Neural crest cell (in vitro differentiated cells): ENCODE results near the gene CCDC13. TPM values are rescaled to one million over a fixed set of nuclear protein-coding genes. Genes with fewer than 3 reads are reported as not detected.
A peak's percentile ranks its signal among the peaks of the same experiment; 100 is the strongest.

ENCODE experiments used
- DNase-seq: peaks from one replicate; pipeline ENCODE4 v3.0.0; 2021; ENCODE audit warnings: low read depth, mixed read lengths, low spot score
- H3K27ac Mint-ChIP-seq: one replicate; pipeline ENCODE4 v1.8.0; 2021; ENCODE audit warnings: mild to moderate bottlenecking, mixed read lengths; ENCODE audit not compliant: unreplicated experiment
- H3K27me3 Mint-ChIP-seq: 2 replicates; pipeline ENCODE4 v1.8.0; 2021; ENCODE audit warnings: low read depth, mild to moderate bottlenecking, mixed read lengths
- H3K36me3 Mint-ChIP-seq: 2 replicates; pipeline ENCODE4 v1.8.0; 2021; ENCODE audit warnings: low read depth, mild to moderate bottlenecking, mixed read lengths
- H3K4me1 Mint-ChIP-seq: 2 replicates; pipeline ENCODE4 v1.8.0; 2021; ENCODE audit warnings: mixed read lengths
- H3K4me3 Mint-ChIP-seq: one replicate; pipeline ENCODE4 v1.8.0; 2021; ENCODE audit warnings: mild to moderate bottlenecking, mixed read lengths
- H3K9me3 Mint-ChIP-seq: 2 replicates; pipeline ENCODE4 v1.8.0; 2021; ENCODE audit warnings: mixed read lengths
- total RNA-seq: library from RNA; stranded (reverse); gene quantifications from 2 replicates; pipeline ENCODE4 v1.2.1, GENCODE V29; 2021
- TF ChIP-seq, protein P1 (sequence below): fragments of 200-600 bp; sonication (generic); conservative IDR thresholded peaks from 2 replicates; pipeline ENCODE4 v1.5.0; 2021; ENCODE audit warnings: antibody characterized with exemption, mild to moderate bottlenecking

CCDC13 gene
- total RNA-seq, 1 donor from 2014 or later, result 2.0 TPM

- no peaks in the 10 kb centered on the region for H3K9me3 Mint-ChIP-seq
- H3K27me3 Mint-ChIP-seq, result no peaks in the 10 kb centered on the region
- DNase-seq, result no peak
- TF ChIP-seq, protein P1, sequence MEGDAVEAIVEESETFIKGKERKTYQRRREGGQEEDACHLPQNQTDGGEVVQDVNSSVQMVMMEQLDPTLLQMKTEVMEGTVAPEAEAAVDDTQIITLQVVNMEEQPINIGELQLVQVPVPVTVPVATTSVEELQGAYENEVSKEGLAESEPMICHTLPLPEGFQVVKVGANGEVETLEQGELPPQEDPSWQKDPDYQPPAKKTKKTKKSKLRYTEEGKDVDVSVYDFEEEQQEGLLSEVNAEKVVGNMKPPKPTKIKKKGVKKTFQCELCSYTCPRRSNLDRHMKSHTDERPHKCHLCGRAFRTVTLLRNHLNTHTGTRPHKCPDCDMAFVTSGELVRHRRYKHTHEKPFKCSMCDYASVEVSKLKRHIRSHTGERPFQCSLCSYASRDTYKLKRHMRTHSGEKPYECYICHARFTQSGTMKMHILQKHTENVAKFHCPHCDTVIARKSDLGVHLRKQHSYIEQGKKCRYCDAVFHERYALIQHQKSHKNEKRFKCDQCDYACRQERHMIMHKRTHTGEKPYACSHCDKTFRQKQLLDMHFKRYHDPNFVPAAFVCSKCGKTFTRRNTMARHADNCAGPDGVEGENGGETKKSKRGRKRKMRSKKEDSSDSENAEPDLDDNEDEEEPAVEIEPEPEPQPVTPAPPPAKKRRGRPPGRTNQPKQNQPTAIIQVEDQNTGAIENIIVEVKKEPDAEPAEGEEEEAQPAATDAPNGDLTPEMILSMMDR, result no peak
- H3K4me1 Mint-ChIP-seq, result peaks cover 6% of the 10 kb centered on the region
- no peak overlapping the region for H3K4me3 Mint-ChIP-seq
- H3K27ac Mint-ChIP-seq, result no peak overlapping the region
- no peaks in the 10 kb centered on the region for H3K36me3 Mint-ChIP-seq
Observed at GRCh38 chr3:42751609-42752008, 21.4 kb downstream of the CCDC13 start.

DNA sequence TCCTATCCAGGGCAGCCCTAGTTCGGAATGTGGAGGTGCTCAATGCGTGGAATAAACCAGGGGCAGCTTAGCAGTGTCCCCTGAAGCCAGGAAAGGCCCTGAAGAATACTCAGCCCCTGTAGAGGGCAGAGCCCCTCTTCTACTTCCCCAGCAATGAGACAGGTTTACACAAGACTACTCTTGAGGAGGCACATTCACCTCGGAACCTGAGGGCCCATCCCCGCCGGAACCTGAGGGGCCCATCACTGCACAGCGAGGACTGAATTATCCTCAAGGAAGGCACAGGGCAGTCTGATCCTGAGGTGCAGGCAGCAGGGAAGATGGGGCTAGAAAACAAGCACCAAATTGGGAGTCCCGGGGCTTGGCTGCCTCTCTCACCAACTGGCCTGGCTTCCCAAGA is 22.2 kb downstream of the CCDC13 start:
- no peak for DNase-seq
- no peak overlapping the region for H3K27ac Mint-ChIP-seq
- TF ChIP-seq, protein P1, result no peak
- H3K4me1 Mint-ChIP-seq, result peaks cover 5% of the 10 kb centered on the region
- no peaks in the 10 kb centered on the region for H3K36me3 Mint-ChIP-seq
- no peaks in the 10 kb centered on the region for H3K9me3 Mint-ChIP-seq
- no peaks in the 10 kb centered on the region for H3K27me3 Mint-ChIP-seq
- no peak overlapping the region for H3K4me3 Mint-ChIP-seq

GRCh38 chr3:42749753-42750231 is 23.3 kb downstream of the CCDC13 start:
- TF ChIP-seq, protein P1, result peak; percentile 36
- Mint-ChIP-seq H3K27ac (no peak overlapping the region), H3K36me3 (no peaks in the 10 kb centered on the region), H3K9me3 (no peaks in the 10 kb centered on the region), H3K27me3 (no peaks in the 10 kb centered on the region), H3K4me1 (no peaks in the 10 kb centered on the region), H3K4me3 (no peak overlapping the region)
- DNase-seq, result no peak

DNA sequence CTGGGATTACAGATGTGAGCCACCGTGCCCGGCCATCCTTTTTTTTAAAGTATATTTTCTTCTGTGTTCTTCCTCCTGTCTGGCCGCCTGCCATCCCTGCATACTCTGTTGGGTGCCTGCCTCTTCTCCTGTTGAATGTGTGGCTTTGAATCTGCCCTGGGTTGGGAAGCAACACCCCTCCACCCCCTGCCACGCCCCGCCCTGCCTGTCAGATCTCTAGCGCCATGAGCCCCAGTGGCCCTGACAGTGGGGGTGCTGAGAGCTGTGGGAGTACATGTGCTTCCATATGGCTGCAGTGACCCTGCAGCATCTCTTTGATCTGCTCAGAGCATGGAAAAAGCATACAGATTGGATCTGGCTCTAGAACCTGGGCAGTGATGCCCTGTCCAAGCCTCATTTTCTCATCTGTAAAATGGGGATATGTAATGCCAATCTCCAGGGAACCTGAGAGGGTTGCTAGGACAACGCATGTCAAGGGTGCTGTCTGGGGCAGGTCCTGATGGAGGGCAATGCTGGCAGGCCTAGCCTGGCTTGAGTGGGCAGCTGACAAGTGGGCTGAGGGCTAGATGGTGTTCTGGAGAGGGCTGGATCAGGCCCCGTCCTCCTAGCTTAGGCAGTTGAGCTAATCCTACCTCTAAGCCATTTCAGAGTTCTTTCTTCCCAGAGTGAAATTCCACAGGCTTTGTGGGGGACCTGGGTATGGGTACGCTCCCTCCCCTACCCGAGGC is 23.9 kb downstream of the CCDC13 start:
- Mint-ChIP-seq H3K27me3 (no peaks in the 10 kb centered on the region), H3K4me3 (no peak overlapping the region), H3K4me1 (no peaks in the 10 kb centered on the region), H3K36me3 (no peaks in the 10 kb centered on the region), H3K27ac (no peak overlapping the region), H3K9me3 (no peaks in the 10 kb centered on the region)
- TF ChIP-seq, protein P1, result no peak
- DNase-seq, result no peak

- no peaks in the 10 kb centered on the region for H3K4me1 Mint-ChIP-seq
- no peak for DNase-seq
- no peaks in the 10 kb centered on the region for H3K9me3 Mint-ChIP-seq
- H3K36me3 Mint-ChIP-seq, result no peaks in the 10 kb centered on the region
- TF ChIP-seq, protein P1, result no peak
- no peak overlapping the region for H3K4me3 Mint-ChIP-seq
- H3K27me3 Mint-ChIP-seq, result no peaks in the 10 kb centered on the region
- no peak overlapping the region for H3K27ac Mint-ChIP-seq
Observed at GRCh38 chr3:42747581-42747980, 25.5 kb downstream of the CCDC13 start.
